ENCODE results near the gene DTX1.
A peak's percentile ranks its signal among the peaks of the same experiment; 100 is the strongest.

DTX1 gene

DNA sequence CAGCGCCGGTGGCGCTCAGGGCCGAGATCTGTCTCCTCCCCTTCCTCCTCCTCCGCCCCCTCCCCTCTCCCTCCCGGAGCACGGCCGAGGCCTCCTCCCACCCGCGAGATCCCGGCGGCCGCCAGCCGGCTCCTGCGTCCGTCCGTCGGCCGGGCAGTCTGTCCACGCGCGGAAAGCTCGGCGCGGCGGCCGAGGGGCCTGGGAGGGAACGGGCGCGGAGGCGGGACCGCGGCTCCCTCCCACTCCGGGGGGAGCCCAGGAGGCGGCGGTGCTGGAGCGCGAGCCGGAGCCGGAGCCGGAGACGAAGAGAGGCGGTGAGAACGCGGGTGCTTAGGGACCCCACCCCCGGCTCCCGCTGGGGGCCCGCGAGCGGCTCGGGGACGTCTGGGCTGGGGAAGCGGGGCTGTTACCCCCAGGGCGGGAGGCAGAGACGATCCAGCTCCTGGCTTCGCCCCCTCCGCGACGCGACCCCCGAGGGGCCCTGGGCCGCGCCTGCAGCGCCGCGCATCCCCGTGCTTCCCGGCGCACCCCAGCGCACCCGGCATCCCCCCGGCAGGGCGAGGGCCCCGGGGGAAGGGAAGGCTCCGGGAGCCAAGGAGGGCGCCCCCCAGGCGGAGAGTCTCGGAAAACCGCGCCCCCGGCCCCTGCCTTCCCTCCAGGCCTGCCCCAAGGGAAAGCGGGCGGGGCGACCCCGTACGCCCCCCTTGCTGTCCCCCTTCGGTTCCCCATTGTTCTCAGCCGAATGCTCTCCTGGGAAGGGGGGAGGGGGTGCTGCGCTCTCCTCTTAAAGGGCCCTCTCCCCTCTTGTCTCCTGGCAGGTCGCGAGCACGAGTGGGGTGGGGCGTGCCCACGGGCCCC is at the start of gene DTX1:
TSS of gene DTX1 (plus strand) at position 100 of the 858 bp plus-strand sequence. CDS start 1,463 bp downstream, outside the sequence.
- DNase-seq: peak; percentile 38

DNA sequence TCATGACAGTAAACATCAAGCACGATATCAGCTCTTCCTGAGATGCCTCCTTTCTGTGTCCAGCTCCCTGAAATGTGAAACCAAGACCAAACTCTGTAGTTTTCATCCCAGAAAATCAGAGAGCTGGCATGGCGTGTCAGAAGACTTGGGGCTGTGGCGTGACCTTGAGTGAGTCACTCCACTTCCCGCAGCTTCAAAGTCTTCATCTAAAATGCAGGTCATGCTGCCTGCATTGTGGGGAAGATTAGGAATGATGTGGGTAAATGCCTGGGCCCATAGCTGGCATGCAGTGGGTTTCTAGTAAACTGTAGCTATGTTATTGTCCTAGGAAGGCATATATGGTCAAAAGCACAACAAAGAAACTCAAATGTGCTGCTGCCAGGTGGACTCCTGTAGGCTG is 49.4 kb upstream of the DTX1 start:
- no peak for DNase-seq

DNA sequence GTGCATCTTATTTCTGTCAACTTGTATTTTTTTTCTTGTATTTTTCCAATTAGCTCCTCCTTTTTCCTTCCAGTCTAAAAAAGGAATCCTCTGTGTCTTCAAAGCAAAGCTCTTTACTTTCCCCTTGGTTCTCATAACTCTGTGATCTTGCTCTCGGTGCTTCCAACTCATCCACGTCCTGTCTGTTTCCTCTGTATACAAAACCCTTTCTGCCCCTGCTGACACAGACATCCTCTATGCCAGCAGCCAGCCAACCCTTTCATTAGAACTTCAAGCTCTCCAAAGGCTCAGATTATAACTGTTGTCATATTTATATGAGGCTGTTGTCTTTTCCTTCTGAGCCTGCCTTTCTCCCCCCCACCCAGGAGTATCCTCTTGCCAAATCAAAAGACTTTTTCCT is 45.8 kb upstream of the DTX1 start:
- DNase-seq: no peak

DNA sequence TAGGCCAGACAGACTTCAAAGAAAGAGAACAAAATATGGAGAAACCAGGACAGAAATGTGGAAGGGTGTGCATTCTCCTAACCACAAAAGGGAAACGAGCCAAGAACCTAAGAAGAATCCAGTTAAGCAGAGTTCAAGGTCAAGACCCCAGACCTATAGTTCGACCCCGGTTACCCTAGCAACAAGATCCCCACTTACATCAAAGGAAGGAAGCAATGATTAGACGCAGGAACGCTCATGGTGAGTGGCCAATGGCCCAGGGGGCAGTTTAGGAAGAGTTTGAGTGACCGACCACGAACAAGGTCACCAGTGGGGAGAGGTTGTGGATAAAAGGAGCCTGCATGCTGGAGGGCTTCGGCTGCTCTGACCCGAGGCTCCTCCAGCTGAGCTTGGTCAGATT is 42.0 kb upstream of the DTX1 start:
- no peak for DNase-seq

DNA sequence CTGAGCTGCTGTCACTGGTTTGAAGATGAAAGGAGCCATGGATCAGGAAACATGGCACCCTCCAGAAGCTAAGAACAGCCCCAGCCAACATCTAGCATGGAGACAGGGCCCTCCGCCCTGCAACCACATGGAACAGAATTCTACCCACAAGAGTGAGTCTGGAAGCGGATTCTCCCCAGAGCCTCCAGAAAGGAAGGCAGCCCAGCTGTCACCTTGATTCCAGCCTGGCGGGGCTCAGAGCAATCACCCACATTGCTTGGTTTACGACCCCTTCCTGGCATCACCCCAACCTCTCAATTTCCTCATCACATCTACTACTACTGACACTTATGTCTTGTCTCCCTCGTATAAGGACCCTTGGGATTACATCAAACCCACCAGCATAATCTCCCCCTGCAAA is 39.7 kb upstream of the DTX1 start:
- no peak for DNase-seq

DNA sequence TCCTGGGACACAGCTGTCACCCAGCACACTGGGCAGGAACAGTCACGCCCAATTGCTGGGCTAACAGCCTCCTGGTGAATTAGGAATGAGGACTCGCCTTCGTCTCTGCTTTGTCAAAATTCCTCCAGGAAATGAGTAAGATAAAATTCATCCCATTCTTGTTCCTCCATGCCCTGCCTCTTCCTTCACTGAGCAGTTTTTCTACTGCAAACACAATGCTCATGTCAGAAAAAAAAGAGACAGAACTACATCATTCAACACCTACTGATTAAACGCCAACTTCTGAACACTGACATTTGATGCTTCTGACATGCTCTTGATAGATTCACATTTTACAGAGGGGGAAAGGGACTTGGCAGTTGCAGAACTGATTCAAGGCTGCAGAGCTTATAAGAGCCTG is 37.5 kb upstream of the DTX1 start:
- DNase-seq: no peak

DNA sequence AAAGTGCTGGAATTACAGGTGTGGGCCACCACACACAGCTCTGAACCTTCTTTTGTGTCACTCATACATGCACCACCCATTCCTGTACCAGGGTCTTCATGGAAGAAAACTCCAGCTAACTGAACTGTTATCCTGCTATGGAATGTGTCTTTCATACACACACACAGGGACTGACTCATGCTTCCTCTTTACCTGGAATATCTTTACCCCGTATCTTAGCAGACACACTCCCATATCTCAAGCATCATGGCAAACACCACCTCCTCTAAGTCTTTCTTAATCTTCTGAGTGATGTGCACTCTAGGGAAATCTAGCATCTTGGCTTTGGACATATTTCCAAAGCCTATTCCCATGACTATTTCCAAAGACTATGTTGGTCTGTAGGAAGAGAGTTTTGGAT is 35.0 kb upstream of the DTX1 start:
- no peak for DNase-seq

DNA sequence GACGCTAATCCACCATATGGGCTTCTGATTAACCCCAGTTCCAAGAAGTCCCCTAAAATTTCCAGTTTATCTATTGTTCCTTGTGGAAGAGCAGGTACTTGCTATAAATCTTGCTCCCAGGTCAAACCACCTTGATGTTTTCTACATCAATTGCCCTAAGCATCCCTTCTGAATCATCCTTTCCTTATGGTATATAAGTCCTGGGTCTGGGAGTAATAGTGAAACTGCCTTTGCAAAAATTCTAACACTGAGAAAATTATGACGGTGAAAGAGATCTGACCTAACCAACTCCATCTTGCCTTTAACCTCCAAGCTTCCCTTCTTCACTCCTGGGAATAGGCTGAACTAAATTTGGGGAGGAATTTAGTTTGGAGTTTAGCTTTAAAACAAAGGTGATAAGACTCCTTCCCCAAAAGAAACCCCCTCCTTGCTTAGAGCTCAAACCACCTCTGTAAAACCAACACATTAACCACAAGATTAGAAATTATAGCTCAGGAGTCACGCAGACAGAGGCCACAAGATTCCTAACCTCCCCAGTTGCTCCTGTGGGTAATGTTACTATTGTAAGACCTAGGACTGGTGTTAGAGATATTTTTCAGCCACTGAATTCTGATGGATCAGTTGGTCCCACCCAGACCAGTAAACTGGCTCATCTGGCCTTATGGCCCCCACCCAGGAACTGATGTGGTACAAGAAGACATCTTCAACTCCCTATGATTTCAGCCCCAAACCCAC is 33.8 kb upstream of the DTX1 start:
- DNase-seq: no peak

DNA sequence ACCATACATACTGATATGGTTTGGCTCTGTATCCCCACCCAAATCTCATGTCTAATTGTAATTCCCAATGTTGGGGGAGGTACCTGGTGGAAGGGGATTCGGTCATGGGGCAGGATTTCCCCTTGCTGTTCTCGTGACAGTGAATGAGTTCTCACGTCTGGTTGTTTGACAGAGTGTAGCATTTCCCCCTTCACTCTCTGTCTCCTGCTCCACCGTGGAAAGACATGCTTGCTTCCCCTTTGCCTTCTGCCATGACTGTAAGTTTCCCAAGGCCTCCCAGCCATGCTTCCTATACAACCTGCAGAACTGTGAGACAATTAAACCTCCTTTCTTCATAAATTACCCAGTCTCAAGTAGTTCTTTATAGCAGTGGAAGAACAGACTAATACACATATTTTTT is 28.8 kb upstream of the DTX1 start:
- DNase-seq: no peak

DNA sequence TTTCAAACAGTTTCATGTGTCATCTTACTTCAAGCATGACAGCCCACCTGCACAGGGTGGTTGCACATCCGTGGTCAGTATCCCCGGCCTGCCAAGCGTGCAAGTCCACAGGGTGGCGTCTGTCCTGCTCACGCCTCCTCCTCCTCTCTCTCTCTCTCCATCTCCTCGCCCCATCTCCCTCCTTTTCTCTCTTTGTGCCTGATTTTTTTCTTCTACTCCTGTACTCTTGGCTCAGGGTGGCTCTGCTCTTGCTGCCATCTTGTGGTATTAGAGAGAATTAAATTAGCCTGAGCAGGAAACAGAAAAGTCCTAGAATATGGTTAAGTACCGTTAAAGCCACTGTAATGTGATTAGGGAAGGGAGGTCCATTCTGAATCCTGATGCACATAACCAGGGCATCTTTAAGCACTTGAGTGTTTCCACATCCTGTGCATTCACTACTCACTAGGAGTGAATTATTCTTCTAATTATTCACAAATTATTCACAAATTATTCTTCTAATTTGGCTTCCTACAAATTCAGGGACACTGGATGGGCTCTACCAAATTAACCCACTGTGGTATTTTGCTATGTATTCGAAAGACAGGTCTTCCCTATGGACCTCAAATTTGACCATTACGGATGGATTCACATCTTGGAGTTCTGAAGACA is 25.5 kb upstream of the DTX1 start:
- peak; percentile 51 for DNase-seq

DNA sequence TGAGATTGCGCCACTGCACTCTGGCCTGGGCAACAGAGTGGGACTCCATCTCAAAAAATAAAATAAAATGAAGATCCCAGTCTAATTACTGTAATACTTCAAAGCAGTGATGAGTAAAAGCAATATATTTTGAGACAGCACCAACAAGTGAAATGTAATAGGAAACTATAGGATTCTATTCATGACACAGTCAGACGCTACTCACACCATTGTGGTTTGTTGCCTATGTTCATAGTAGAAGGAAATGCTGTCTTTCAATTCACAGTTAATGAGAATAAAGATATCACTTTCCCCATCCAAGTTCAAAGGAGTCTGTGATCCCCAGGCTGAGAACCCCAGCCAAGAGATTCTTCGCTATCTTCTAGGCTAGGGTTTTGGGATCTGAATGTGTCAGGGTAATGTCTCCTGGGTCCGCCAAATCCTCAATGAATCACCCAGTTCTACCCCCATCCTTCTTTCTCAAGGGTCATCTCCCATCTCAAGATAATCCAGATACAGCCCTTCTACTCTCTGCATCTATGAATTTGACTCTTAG is 16.6 kb upstream of the DTX1 start:
- DNase-seq: no peak

DNA sequence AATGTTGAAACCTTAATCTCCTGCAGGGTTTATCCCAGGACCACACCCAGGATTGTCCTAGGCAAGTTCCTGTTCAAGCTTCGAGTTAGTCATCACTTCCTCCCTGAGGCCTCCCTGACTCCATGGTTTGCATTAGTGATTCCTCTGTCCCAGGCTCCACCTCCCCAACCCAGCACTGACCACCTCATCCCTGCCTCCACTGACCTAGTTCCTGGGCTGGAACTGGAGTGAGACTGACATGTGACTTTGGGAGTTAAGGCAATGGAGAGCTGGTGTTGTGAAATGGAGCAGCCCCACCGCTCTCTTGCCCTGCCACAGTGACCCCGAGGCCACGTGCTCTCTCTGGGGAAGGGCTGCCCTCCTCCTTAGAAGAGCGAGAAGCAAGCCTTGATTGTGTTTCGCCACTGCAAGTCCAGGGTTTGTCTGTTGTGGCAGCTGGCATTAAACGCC is 15.8 kb upstream of the DTX1 start:
- no peak for DNase-seq

DNA sequence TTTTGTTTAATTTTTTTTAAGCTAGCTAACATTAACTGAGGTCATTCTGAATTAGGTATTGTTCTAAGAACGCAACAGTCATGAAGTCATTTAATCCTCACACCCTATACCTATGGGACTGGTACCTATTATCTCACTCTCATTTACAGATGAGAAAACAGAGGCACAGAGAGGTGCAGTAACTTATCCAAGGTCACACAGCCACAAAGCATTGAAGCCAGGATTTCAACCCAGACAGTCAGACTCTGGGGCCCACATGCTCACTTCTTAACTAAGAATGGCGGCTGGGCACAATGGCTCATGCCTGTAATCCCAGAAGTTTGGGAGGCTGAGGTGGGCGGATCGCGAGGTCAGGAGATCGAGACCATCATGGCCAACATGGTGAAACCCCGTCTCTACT is 15.0 kb upstream of the DTX1 start:
- no peak for DNase-seq

DNA sequence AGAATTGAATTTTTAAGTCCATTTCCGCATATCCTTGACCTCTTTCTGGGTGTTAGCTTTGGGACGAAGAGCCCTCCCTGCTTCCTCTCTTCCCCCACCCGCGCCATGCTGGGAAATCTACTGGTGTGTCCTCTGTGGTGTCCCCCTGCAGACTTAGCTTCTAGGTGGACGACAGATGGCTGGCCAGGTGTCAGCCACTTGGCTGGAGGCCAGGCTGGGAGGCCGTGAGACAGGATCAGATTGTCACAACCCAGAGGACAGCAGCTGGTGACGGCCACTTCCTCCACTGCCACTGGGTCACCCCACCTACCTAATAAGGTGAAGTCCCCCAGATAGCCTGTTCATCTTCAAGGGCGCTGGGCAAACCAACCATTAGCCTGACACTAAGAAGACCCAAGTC is 13.3 kb upstream of the DTX1 start:
- DNase-seq: no peak

DNA sequence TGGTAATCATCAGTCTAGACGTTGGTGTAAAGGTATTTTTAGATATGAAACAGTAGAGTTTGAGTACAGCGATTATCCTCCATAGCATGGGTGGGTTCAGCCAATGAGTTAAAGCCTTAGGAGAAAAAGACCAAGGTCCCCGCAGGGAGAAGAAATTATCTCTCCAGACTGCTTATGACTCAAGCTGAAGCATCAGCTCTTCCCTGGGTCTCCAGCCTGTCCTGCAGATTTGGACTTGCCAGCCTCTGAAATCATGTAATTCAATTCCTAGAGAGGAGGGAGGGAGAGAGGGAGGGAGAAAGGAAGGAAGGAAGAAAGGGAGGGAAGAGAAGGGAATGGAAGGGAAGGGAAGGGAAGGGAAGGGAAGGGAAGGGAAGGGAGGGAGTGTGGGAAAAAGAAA is 12.0 kb upstream of the DTX1 start:
- no peak for DNase-seq

DNA sequence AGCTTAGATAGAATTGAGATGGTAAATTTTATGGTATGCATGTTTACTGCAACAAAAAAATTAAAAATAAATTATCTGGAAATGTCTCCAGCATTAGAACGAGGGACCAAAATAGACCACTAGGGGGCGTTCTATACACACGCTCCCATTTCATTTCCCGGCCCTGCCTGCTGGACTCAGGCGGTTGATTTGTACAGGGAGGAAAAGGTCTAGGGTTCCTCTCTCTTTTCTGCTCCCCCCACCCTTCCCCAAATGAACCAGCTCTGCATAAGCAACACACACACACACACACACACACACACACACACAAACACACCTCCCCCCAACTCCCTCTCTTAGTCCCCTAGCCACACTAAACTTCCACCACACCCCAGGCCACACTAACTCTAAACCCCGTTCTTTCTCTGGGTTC is 7.8 kb upstream of the DTX1 start:
- DNase-seq: peak; percentile 78

DNA sequence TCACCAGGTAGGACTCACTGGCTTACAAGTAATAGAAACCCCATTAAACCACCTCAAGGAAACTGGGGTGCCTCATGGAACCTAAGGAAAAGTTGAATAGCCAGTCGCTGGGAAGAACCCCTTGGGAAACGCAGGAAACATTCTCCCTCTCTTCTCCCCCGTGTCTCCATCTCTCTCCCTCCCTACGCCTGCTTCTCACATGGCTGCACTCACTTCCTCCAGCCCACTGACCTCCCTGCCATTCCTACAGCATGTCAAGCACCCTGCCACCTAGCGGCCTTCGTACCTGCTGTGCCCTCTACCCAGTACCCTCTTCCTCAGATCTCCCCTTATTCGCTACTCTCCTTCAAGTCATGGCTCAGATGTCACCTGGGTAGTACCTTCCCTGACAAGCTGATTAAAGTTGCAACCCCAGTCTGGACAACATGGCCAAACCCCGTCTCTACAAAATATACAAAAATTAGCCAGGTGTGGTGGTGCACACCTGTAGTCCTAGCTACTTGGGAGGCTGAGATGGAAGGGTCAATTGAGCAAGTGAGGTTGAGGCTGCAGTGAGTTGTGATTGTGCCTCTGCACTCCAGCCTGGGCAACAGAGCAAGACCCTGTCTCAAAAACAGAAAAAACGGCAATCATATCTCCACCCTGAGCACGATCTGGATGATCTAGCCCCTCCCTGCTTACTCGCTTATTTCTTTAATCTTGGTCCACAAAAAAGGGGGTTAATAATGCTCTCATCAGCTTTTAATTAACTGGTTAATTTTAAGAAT is 6.4 kb upstream of the DTX1 start:
- no peak for DNase-seq

DNA sequence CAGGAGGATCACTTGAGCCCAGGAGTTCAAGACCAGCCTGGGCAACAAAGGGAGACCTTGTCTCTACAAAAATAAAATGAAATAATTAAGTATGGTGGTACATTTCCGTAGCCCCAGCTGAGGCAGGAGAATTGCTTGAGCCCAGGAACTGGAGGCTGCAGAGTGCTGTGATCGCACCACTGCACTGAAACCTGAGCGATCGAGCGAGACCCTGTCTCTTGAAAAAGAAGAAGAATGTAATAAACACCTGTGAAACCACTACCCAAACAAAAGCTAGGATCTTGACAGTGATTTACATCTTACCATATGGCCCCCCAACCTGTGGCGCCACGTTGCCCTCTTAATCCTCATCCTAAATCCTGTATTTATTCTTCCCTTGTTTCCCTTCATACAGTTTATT is 5.7 kb upstream of the DTX1 start:
- no peak for DNase-seq

DNA sequence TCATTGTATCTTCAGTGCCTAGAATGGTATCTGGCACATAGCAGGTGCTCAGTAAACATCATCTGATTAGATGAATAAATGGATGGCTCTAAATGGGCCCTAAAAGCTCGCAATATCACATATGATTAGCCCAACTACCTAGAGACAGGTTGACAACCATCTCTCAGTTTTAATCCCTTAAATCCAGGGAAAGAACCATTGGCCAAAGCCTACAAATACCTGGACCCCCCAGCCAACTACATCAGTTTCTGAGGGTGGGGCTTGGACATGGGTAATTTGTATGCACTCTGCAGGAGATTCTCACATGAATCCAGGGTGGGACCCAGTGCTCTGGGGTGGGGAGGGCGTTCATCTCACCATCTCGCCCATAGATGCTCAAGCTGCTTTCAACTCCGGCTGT is 4.8 kb upstream of the DTX1 start:
- DNase-seq: no peak

DNA sequence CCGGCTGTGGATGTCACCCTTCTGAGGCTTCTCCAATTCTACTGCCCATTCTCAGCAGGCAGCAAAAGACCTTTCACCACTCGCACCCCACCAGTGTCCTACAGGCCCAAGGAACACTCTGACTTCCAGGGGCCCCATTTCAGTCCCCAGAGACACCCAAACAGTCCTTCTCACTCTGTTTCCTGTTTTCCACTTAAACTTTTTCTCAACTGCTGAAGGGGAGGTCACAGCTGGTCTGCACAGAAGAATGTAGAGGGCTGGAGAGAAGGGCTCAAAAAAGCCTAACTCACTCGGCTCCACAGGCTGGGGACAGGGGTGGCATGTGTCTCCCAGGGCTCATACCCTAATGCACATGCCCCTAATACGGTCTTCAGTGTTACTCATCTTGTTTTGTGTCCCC is 4.2 kb upstream of the DTX1 start:
- DNase-seq: no peak

DNA sequence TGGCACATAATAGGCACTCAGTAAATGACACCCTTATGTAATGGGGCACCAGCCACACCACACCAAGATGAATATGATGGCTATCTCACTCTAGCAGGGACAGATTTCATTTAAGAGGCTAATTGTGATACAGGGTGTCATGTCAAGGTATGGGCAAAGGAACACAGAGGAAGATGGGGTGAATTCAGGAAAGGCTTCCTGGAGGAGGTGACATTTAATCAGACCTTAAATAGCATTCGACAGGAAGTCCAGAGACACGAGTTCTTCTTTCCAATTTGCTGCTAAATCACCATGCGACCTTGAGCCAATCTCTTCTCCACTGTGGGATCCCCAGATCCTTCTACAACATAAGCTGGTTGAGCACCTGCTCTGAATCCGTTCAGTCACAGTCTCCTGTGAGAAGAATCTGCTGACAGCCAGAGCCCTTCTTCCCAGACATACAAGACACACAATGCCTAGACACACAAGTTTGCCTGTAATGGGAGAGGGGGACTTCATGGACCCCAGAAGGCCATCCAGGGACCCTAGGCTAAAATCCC is 1.5 kb upstream of the DTX1 start:
- no peak for DNase-seq

DNA sequence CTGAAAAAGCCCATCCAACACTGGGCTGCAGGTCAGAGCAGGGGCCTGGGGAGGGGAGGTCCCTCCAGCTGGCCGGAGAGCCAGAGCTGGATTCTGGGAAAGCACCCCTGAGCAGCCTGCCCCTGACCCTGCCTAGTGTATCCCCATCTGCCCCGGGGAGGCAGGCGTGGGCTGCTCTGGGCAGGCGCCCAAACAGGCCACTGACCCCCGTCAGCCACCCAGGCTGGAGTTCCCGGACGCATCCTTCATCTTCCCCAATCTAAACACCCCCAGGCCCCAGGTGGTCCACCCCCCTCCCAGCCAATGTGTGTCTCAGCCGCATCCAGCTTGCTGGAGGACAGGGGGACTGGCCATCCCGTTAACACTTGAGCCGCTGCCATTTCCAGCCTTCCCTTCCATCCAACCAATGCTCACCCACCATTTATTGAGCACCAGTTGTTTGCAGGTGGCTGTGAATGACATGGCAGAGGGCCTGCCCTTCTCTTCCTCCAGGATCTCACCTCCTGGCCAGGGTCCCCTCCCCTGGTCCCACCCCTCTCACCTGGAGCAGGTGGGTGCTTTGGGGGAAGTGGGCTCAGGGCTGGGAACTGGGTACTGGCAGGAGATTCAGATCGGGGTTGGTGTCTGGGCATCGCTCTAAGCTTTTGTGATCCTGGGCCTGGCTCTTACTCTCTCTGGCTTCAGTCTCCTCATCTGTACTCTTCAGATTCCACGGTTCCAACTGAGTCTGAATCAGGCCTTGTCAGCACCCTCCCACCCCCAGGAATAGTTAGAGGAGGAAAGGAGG is 743 bp upstream of the DTX1 start:
- DNase-seq: no peak

Data from CD4-positive, alpha-beta T cell treated with Interleukin-21 for 1 hour (primary cell).